Parathyroid adenoma (tissue), 2 donors: ENCODE results near the gene CPSF3.

Experiments
- H2AFZ ChIP-seq: fragments of 300-600 bp; sonication (generic); one replicate; pipeline ENCODE4 v1.7.0; 2017; ENCODE audit warnings: antibody characterized with exemption, mild to moderate bottlenecking
- H3K27ac ChIP-seq: fragments of 300-600 bp; sonication (generic); one replicate; pipeline ENCODE4 v1.7.0; 2017
- H3K27me3 ChIP-seq: fragments of 300-600 bp; sonication (generic); one replicate; pipeline ENCODE4 v1.7.0; 2017; ENCODE audit warnings: low read length; ENCODE audit not compliant: control insufficient read depth, insufficient read depth
- H3K36me3 ChIP-seq: fragments of 300-600 bp; sonication (generic); one replicate; pipeline ENCODE4 v1.7.0; 2017; ENCODE audit warnings: low read length; ENCODE audit not compliant: control insufficient read depth, insufficient read depth
- H3K4me1 ChIP-seq: fragments of 300-600 bp; sonication (generic); one replicate; pipeline ENCODE4 v1.7.0; 2017; ENCODE audit warnings: control low read depth
- H3K4me2 ChIP-seq: fragments of 300-600 bp; sonication (generic); one replicate; pipeline ENCODE4 v1.7.0; 2017; ENCODE audit warnings: low read length
- H3K4me3 ChIP-seq: fragments of 300-600 bp; sonication (generic); one replicate; pipeline ENCODE4 v1.7.0; 2017; ENCODE audit warnings: low read depth, low read length
- H3K79me2 ChIP-seq: fragments of 300-600 bp; sonication (generic); one replicate; pipeline ENCODE4 v1.7.0; 2017; ENCODE audit warnings: control low read depth
- H3K9ac ChIP-seq: fragments of 300-600 bp; sonication (generic); one replicate; pipeline ENCODE4 v1.7.0; 2017; ENCODE audit warnings: mild to moderate bottlenecking
- H3K9me3 ChIP-seq: fragments of 300-600 bp; sonication (generic); one replicate; pipeline ENCODE4 v1.7.0; 2017; ENCODE audit warnings: low read length; ENCODE audit not compliant: control insufficient read depth
- TF ChIP-seq, protein P1 (sequence below): fragments of 300-600 bp; sonication (generic); IDR thresholded peaks from one replicate; pipeline ENCODE4 v1.7.0; 2017; ENCODE audit warnings: antibody characterized with exemption, mild to moderate bottlenecking
- donor health status: primary hyperparathyroidism.

CPSF3 gene

DNA sequence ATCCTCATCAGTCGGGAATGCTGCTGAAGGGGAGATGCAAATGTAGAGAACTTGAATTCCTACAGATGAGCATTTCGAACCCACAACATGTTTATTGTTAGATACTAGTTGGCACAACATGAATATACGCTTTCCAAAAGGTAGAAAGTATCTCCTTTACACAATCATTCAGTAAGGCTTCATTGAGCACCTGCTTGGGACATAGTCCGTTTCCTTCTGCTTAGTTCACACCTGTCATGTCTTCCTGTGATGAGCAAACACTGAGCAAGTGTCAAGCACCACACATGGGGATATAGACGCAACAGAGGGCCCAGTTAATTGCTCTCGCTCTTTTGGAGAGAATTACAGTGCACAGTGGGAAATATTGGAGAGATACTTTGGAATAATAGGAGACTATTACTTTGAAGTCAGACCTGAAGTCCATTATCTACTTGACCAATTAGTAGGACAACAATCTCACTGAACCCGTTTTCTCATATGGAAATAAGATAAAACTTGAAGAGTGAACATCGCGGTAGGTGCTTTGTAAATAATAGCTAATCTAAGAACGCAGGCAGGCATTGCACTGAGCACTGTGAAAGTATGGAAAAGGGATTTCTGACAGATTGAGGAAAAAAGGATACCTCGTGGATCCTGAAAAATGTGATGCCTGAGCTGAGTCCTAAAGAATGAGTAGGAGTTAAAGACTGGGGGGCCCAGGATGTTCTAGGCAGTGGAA is 1.2 kb downstream of the CPSF3 start:
- TF ChIP-seq, protein P1, sequence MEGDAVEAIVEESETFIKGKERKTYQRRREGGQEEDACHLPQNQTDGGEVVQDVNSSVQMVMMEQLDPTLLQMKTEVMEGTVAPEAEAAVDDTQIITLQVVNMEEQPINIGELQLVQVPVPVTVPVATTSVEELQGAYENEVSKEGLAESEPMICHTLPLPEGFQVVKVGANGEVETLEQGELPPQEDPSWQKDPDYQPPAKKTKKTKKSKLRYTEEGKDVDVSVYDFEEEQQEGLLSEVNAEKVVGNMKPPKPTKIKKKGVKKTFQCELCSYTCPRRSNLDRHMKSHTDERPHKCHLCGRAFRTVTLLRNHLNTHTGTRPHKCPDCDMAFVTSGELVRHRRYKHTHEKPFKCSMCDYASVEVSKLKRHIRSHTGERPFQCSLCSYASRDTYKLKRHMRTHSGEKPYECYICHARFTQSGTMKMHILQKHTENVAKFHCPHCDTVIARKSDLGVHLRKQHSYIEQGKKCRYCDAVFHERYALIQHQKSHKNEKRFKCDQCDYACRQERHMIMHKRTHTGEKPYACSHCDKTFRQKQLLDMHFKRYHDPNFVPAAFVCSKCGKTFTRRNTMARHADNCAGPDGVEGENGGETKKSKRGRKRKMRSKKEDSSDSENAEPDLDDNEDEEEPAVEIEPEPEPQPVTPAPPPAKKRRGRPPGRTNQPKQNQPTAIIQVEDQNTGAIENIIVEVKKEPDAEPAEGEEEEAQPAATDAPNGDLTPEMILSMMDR, result no peak
- H2AFZ ChIP-seq, result peak overlapping the region; percentile 71
- no peak overlapping the region for H3K9ac ChIP-seq
- peak overlapping the region; percentile 72 for H3K4me2 ChIP-seq
- no peaks in the 10 kb centered on the region for H3K9me3 ChIP-seq
- no peak overlapping the region for H3K27ac ChIP-seq
- peaks cover 20% of the 10 kb centered on the region for H3K79me2 ChIP-seq
- H3K27me3 ChIP-seq, result no peaks in the 10 kb centered on the region
- peak overlapping the region; percentile 84 for H3K4me3 ChIP-seq
- H3K4me1 ChIP-seq, result peaks cover 7% of the 10 kb centered on the region
- no peaks in the 10 kb centered on the region for H3K36me3 ChIP-seq

DNA sequence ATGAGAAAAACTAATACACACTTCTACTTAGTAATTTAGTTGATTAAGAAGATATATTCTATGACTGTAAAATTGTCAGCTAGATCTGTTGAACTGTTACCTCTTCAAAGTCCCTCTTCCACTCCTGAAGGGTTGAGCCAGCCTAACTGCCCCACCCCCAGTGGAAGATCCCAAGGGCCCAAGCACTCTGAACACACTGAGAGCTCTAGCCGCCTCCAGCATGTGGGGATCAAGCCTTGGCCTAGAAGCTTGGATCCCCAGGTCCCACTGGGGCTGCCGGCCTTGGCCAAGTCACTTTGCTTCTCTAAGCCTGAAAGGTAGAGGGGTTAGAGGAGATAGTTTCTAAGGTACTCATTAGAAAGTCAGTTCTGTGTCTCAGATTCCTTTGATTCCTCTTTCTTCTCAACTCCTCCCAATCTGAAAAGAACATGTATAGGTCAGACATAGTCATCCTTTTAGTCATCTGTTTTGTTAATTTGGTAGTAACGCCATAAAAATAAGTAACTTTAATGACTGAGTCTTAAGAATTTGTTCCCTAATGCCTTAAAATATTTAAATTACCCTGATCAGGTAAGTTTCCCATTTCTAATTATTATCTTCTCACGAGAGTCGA is 5.6 kb downstream of the CPSF3 start:
- H3K27ac ChIP-seq, result no peak overlapping the region
- no peak overlapping the region for H3K4me2 ChIP-seq
- no peaks in the 10 kb centered on the region for H3K4me1 ChIP-seq
- no peak overlapping the region for H3K9ac ChIP-seq
- no peaks in the 10 kb centered on the region for H3K79me2 ChIP-seq
- no peaks in the 10 kb centered on the region for H3K9me3 ChIP-seq
- no peak overlapping the region for H3K4me3 ChIP-seq
- TF ChIP-seq, protein P1, result no peak
- no peaks in the 10 kb centered on the region for H3K27me3 ChIP-seq
- no peaks in the 10 kb centered on the region for H3K36me3 ChIP-seq
- H2AFZ ChIP-seq, result no peak overlapping the region

DNA sequence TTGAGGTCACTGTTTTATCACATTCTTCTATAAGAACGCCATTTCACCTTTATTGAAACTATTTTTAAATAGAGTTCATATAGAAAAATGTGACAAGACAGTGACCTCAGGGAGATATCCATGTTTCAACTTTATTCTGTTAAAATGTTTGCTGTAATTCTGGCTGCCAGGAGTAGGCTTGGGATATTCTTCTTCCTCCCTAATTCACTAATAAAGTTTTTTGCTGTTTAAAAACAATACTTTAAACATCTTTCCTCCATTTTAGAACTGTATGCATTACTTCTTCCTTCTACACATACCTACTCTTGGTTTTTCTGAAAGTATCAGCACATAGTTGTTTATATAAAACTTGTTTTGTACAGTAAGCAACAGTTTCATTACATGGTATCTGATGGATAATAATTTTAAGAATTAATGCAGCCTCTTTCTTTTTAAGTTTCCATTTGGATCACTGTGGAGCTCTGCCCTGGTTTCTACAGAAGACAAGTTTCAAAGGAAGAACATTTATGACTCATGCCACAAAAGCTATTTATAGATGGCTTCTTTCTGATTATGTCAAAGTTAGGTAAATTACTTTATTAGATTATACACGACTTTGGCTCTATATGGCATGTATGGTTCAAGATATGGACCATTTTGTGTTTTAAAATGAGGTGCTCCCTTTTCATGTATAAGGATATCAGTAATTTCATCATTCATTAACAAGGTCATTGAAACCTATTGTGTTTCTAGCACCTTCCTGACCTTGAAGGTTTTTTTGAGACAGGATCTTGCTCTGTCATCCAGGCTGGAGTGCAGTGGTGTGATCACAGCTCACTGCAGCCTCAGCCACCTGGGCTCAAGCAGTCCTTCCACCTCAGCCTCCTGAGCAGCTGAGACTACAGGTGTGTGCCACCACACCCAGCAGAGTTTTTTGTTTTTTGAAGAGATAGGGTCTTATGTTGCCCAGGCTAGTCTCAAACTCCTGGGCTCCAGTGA is 7.2 kb downstream of the CPSF3 start:
- TF ChIP-seq, protein P1, result no peak
- Histone ChIP-seq H3K79me2 (no peaks in the 10 kb centered on the region), H3K27ac (no peak overlapping the region), H3K9ac (no peak overlapping the region), H3K27me3 (no peaks in the 10 kb centered on the region), H3K9me3 (no peaks in the 10 kb centered on the region), H2AFZ (no peak overlapping the region), H3K4me3 (no peak overlapping the region), H3K4me1 (no peaks in the 10 kb centered on the region), H3K4me2 (no peak overlapping the region), H3K36me3 (no peaks in the 10 kb centered on the region)

DNA sequence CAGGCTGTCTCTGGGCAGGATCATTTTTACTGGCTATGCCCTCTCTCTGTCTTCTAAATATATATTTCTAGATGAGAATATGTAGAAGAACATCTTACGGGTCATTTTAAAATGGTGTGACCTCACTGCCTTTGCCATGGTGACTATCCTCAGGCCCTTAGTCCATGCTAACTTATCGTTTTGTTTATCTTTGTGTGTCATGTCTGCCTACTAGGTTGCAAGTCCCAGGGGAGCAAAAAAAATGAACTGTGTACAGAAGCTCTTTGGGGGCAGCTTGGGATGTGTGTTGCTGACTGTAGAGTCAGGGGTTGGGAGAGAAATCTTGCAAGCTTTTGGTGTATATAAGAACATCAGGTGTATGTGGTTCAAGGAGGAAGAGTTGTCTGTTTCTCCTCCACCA is 11.0 kb downstream of the CPSF3 start:
- no peak overlapping the region for H3K4me2 ChIP-seq
- H3K27ac ChIP-seq, result no peak overlapping the region
- no peaks in the 10 kb centered on the region for H3K9me3 ChIP-seq
- H3K4me1 ChIP-seq, result no peaks in the 10 kb centered on the region
- no peaks in the 10 kb centered on the region for H3K36me3 ChIP-seq
- H3K79me2 ChIP-seq, result no peaks in the 10 kb centered on the region
- TF ChIP-seq, protein P1, result no peak
- H3K9ac ChIP-seq, result no peak overlapping the region
- no peaks in the 10 kb centered on the region for H3K27me3 ChIP-seq
- no peak overlapping the region for H2AFZ ChIP-seq
- H3K4me3 ChIP-seq, result no peak overlapping the region
